ENCODE measurements around the gene SYNJ2. TPM values are rescaled to one million over a fixed set of nuclear protein-coding genes. Genes with fewer than 3 reads are reported as not detected.

SYNJ2 gene
- total RNA-seq, 4 donors from 2014 or later = 2.6 to 7.5 (median 5.5) TPM

DNA sequence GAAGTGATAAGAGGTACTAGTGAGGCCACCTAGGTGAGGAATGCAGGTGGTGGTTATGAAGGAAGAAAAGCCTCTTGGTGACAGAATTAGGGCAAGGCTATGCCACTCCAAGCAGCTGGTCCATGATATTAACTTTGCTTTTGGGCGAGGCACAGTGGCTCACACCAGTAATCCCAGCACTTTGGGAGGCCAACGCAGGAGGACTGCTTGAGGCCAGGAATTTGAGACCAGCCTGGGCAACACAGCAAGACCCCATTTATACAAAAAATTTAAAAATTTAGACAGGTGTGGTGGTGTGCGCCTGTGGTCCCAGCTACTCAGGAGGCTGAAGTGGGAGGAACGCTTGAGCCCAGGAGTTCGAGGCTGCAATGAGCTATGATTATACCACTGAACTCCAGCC is 130.3 kb downstream of the SYNJ2 start:
- WGBS, 2 donors = 96 to 98% methylated on average over 5 of the region's 5 CpGs
- intact Hi-C loops (cut with DNase I; ENCODE audit: low total_unique reads) = no loop called here
- H3K4me3 ChIP-seq (ENCODE audit: low read depth, poor library complexity, severe bottlenecking) = no peak overlapping the region
- no peak for TF ChIP-seq POLR2A (IDR thresholded peaks at IDR 0.05)
- TF ChIP-seq CTCF (IDR thresholded peaks at IDR 0.05) = no peak
- no peak for DNase-seq (ENCODE audit: low spot score in 2 of 2)

GRCh38 chr6:158113802-158114201 is 132.1 kb downstream of the SYNJ2 start:
- intact Hi-C loops (cut with DNase I; ENCODE audit: low total_unique reads) = no loop called here
- H3K4me3 ChIP-seq (ENCODE audit: low read depth, poor library complexity, severe bottlenecking) = no peak overlapping the region
- DNase-seq (ENCODE audit: low spot score in 2 of 2) = no peak
- TF ChIP-seq CTCF (IDR thresholded peaks at IDR 0.05) = no peak
- no peak for TF ChIP-seq POLR2A (IDR thresholded peaks at IDR 0.05)

GRCh38 chr6:158115102-158115501 is 133.4 kb downstream of the SYNJ2 start:
- H3K4me3 ChIP-seq (ENCODE audit: low read depth, poor library complexity, severe bottlenecking) = no peak overlapping the region
- TF ChIP-seq POLR2A (IDR thresholded peaks at IDR 0.05) = no peak
- TF ChIP-seq CTCF (IDR thresholded peaks at IDR 0.05) = no peak
- WGBS, 2 donors = 91 to 92% methylated on average over 4 of the region's 4 CpGs
- DNase-seq (ENCODE audit: low spot score in 2 of 2) = peak in 1 of 2 donors; percentile 74
- intact Hi-C loops (cut with DNase I; ENCODE audit: low total_unique reads) = no loop called here

DNA sequence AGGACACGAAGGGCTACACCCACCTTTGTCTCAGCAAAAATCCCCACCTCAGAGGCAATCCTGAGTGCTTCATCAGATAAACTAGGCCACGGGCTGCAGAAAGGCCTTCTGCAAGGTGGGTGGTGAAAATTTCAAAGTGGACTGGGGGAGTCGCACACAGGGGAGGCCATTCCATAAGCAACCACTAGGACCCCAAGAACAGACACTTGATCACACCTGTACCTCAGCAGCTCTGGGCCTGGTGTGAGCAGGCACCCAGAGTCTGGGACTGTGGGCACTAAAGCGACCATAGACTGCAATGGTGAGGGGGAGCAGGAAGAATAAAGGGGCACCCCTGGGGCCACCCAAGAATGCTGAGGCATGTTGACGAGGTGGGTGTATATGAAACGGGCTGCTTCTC is 133.8 kb downstream of the SYNJ2 start:
- intact Hi-C loops (cut with DNase I; ENCODE audit: low total_unique reads) = no loop called here
- no peak for TF ChIP-seq CTCF (IDR thresholded peaks at IDR 0.05)
- TF ChIP-seq POLR2A (IDR thresholded peaks at IDR 0.05) = no peak
- WGBS, 2 donors = 91% methylated on average over 6 of the region's 6 CpGs

DNA sequence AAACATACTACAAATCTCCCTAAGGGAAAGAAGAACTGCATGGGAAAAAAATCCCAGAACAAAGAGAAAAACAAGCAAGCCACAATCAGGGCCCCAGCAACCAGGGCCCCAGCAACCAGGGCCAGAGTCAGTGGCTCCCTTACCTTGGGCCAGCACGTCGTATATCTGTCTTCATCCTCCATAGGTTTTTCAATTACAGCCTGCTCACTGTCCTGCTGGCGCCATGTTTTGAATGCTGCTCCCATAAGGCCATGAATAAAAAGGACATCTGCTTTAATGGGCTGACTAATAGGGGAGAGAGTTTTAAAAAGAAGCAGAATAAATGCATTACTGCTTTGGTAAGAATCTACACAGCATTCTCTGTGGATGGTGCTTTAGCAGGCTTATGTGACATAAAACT is 137.2 kb downstream of the SYNJ2 start:
- no peak overlapping the region for H3K4me3 ChIP-seq (ENCODE audit: low read depth, poor library complexity, severe bottlenecking)
- no peak for DNase-seq (ENCODE audit: low spot score in 2 of 2)
- WGBS, 2 donors = 90 to 94% methylated on average over 3 of the region's 3 CpGs
- TF ChIP-seq CTCF (IDR thresholded peaks at IDR 0.05) (no peak), POLR2A (IDR thresholded peaks at IDR 0.05) (no peak)
- intact Hi-C loops (cut with DNase I; ENCODE audit: low total_unique reads) = no loop called here

More for the DNA sequence above, 133.8 kb downstream of the SYNJ2 start:
- DNase-seq (ENCODE audit: low spot score in 2 of 2) = no peak
- H3K4me3 ChIP-seq (ENCODE audit: low read depth, poor library complexity, severe bottlenecking) = no peak overlapping the region

- intact Hi-C loops (cut with DNase I; ENCODE audit: low total_unique reads) = no loop called here
- no peak for DNase-seq (ENCODE audit: low spot score in 2 of 2)
- whole genome bisulfite sequencing, 2 donors = 80 to 81% methylated on average over 3 of the region's 3 CpGs
- TF ChIP-seq POLR2A (IDR thresholded peaks at IDR 0.05) (no peak), CTCF (IDR thresholded peaks at IDR 0.05) (no peak)
- H3K4me3 ChIP-seq (ENCODE audit: low read depth, poor library complexity, severe bottlenecking) = no peak overlapping the region
These were observed 139.7 kb downstream of the SYNJ2 start for GRCh38 chr6:158121335-158121734.
